GM12872 (cell line): ENCODE measurements around the gene PNPLA1.

Experiments used
- CTCF ChIP-seq: IDR thresholded peaks from 3 replicates; pipeline ENCODE4 v1.5.1; 2011; ENCODE audit warnings: low read depth, mild to moderate bottlenecking, low read length, moderate library complexity; ENCODE audit not compliant: insufficient read depth

The PNPLA1 gene

GRCh38 chr6:36269834-36270705, at the start of gene PNPLA1:
TSS of gene PNPLA1 (plus strand) at chr6:36270060. CDS start at chr6:36270460, 400 bp downstream.
- TF ChIP-seq CTCF, result no peak

DNA sequence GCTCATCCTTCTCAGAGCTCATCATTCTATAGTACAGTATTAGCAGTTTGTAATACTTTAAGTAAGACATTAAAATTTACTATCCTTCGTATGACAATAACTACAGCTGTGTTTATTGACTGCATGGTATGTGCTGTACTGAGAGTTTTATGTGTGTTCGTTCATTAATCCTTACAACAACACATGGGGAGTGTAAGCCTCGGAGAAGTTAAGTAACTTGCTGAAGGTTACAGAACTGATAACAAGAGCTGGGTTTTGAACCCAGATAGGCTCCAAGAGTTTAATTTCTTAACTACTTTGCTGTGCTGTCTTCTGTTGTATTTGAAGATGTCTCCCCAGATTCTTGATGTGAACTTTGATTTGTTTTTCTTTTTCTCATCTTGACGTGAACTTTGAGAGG, 49.6 kb upstream of the PNPLA1 start:
- no peak for TF ChIP-seq CTCF

DNA sequence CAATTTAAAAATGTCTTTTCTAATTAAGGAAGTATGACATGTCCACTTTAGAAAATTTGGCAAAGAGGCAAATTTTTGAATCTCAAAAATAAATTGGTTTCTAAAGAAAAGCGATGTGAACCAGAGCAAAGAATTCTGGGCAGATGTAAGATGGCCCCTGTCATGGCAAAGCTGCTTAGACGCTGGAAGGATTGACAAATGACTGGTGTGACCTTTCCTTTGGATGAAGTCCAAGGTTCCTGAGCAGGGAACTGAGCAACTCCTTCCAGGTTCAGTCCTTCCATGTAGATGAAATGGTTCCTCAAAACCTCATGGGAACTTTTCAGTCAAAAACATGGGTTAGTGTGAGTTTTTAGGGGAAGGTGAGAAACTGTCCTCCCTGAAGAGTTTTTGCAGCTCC, 48.2 kb upstream of the PNPLA1 start:
- TF ChIP-seq CTCF, result no peak

DNA sequence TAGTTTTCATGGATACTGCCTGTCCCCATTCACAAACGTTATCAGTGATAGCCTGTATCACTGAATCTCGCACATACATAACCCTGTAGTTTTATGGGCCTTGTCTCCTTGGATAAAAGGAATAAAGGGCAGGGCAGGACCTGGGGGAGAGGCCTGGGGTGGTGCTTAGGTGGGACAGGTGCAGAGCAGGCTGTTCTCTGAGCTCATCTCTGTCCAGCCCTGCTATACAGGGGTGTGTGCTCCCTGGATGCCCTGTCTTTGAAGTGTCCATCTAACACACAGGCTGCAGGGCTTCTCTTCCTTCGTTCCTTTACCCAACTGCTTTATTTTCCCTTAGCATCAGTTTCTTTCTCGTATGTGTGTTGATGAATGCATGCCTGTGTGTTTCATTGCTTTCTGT, 46.9 kb upstream of the PNPLA1 start:
- no peak for TF ChIP-seq CTCF

DNA sequence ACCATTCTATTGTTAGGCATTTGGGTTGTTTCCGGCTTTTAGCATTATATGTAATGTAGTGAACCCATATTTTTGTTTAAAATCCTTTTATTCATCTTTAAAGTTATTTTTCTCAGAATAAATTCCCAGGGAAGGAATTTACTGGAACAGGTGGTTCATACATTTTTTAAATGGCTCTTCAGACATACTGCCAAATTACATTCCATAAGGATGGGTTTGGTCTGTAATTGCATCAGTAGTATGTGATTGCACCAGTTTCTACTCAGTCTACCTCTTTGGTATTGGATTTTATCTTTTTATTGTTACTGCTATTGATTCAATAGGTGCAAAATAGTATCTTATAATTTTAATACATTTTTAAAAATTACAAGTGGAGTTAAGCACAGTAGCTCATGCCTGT, 46.2 kb upstream of the PNPLA1 start:
- no peak for TF ChIP-seq CTCF

DNA sequence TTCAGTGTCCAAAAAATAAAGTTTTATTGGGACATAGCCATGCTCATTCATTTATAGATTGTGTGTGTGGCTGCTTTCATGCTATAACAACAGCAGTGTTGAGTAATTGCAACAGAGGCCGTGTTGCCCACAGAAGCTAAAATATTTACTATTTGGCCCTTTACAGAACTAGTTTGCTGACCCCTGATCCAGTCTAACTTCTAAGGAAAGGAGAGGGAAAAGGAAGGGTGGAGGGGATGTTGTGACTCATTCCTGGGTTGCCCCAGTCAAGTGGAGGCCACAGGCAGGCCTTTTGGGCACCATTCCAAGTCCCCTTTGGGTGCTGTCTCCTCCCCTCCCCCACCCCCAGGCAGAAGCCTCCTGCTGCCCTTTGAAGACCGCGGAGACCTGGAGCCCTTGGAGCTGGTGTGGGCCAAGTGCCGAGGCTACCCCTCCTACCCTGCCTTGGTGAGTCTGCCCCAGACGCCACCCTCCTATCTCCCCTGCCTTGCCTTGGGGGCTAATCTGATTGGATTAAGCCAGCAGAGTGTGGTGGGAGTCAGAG, 44.9 kb upstream of the PNPLA1 start:
- TF ChIP-seq CTCF, result no peak

GRCh38 chr6:36226438-36227047, 43.3 kb upstream of the PNPLA1 start:
- TF ChIP-seq CTCF, result no peak
